Right lobe of liver (tissue), 4 donors: Measurements from ENCODE around the gene PLA2G4D.

Experiments
- CTCF ChIP-seq, 4 donors: fragments of 200-600 bp in 3 of 4; fragments of 450-650 bp in 1 of 4; IDR thresholded peaks; one replicate each; pipeline versions ENCODE4 v1.5.1 to v1.8.0; 2016 to 2022; ENCODE audit warnings: antibody characterized with exemption in 4 of 4, mild to moderate bottlenecking in 2 of 4
- POLR2A ChIP-seq: fragments of 450-650 bp; IDR thresholded peaks from one replicate; pipeline ENCODE4 v1.6.1; 2017; ENCODE audit warnings: antibody characterized with exemption, mild to moderate bottlenecking
- donor health status: DM: no; HTN: no; CAD: no.
- donor health status: DM: no; HTN: no; CAD: no.
- donor health status: DM: no; HTN: yes; CAD: no.

- TF ChIP-seq POLR2A (no peak), CTCF (IDR thresholded peaks at IDR 0.05) (no peak)
Measured at GRCh38 chr15:42131006-42131405, 36.6 kb upstream of the PLA2G4D start.
